ENCODE data around the gene RAD51B. TPM values are rescaled to one million over a fixed set of nuclear protein-coding genes. Genes with fewer than 3 reads are reported as not detected.

Gene RAD51B
- total RNA-seq, 1 experiment from 2014 or later, result 10.8 TPM

GRCh38 chr14:68446243-68447040, 626.9 kb downstream of the RAD51B start:
- no peak for TF ChIP-seq CTCF (conservative IDR thresholded peaks at IDR 0.05; ENCODE audit: low read depth, low read length)
- TF ChIP-seq EZH2phosphoT487 (IDR thresholded peaks at IDR 0.05; ENCODE audit: borderline replicate concordance, low read length), result no peak
- TF ChIP-seq EZH2 (IDR thresholded peaks at IDR 0.05; ENCODE audit: low read length, unreplicated experiment), result no peak
- Histone ChIP-seq H3K4me1 (ENCODE audit: insufficient read depth, low read length) (peaks cover 30% of the 10 kb centered on the region), H3F3A (ENCODE audit: low read length, unreplicated experiment) (no peaks in the 10 kb centered on the region), H2AFZ (ENCODE audit: low read length) (no peak overlapping the region), H3K9me2 (replicated peaks; ENCODE audit: low read length) (no peaks in the 10 kb centered on the region), H3K4me2 (ENCODE audit: low read length) (no peak overlapping the region), H4K20me1 (ENCODE audit: low read length) (no peaks in the 10 kb centered on the region), H3K79me2 (ENCODE audit: low read length) (no peaks in the 10 kb centered on the region), H3K9me3 (ENCODE audit: low read length) (no peaks in the 10 kb centered on the region), H3K27ac (ENCODE audit: low read length) (no peak overlapping the region), H3K9ac (ENCODE audit: low read length) (no peak overlapping the region), H3K36me3 (ENCODE audit: low read depth, low read length) (no peaks in the 10 kb centered on the region), H3K27me3 (ENCODE audit: low read length) (no peaks in the 10 kb centered on the region), H3K4me3 (ENCODE audit: low read length) (no peak overlapping the region)
- ATAC-seq (no peak), DNase-seq (peak; percentile 22)
- no TSS peak for BruUV-seq (replicated peaks)
- intact Hi-C loops (cut with micrococcal nuclease), result loop anchor here (5.0 kb wide), 1 partner anchor 504 kb away; no protein-coding TSS in a partner anchor
- CTCF ChIA-PET, result no interaction called here
- POLR2A ChIA-PET (ENCODE audit: unreplicated experiment), result no interaction called here

DNA sequence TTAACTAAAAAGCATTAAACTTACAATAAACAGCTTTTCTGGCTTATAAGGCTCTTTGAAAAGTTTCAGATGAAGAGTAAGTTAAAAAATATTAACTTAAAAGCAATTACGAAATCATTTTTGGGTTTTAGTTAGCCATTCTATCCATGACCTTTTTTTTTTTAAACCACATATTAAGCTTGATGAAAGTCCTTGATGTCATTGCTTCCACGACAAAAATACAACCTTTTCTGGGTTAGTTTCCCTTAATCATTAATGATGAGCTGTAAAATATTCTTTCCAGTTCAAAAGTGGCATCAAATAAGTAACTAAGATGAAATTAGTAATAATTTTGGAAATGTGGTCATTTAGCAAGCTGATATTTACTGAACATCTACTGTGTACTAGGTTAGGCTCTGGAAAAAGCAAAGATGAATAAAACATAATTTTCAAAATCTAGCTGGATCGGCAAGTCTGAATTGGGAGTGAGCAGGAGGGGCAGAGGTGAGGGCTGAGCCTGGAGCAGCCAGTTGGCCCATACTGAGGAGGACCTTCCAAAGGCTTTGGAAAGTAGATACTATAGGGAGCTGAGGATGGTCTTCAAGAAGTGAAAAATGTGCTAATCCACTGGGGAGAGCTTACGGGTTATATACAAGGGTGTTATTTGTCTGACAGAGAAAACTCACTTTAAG, 628.1 kb downstream of the RAD51B start:
- no peaks in the 10 kb centered on the region for H3F3A ChIP-seq (ENCODE audit: low read length, unreplicated experiment)
- H3K9me3 ChIP-seq (ENCODE audit: low read length), result no peaks in the 10 kb centered on the region
- no peaks in the 10 kb centered on the region for H4K20me1 ChIP-seq (ENCODE audit: low read length)
- no peaks in the 10 kb centered on the region for H3K36me3 ChIP-seq (ENCODE audit: low read depth, low read length)
- H3K4me1 ChIP-seq (ENCODE audit: insufficient read depth, low read length), result peaks cover 30% of the 10 kb centered on the region
- no peaks in the 10 kb centered on the region for H3K79me2 ChIP-seq (ENCODE audit: low read length)
- no peak overlapping the region for H2AFZ ChIP-seq (ENCODE audit: low read length)
- TF ChIP-seq CTCF (conservative IDR thresholded peaks at IDR 0.05; ENCODE audit: low read depth, low read length) (no peak), EZH2phosphoT487 (IDR thresholded peaks at IDR 0.05; ENCODE audit: borderline replicate concordance, low read length) (no peak), EZH2 (IDR thresholded peaks at IDR 0.05; ENCODE audit: low read length, unreplicated experiment) (no peak)
- H3K4me3 ChIP-seq (ENCODE audit: low read length), result no peak overlapping the region
- H3K27me3 ChIP-seq (ENCODE audit: low read length), result no peaks in the 10 kb centered on the region
- H3K27ac ChIP-seq (ENCODE audit: low read length), result no peak overlapping the region
- TSS peak; percentile 86 for BruUV-seq (replicated peaks)
- CTCF ChIA-PET, result interaction anchor here (0.5 to 0.6 kb wide), 3 partner anchors 55 to 235 kb away, joined by 3 to 4 read pairs (median 3); no protein-coding TSS in a partner anchor
- peak overlapping the region; percentile 0; the same call in 1 of the 2 replicates for H3K4me2 ChIP-seq (ENCODE audit: low read length)
- ATAC-seq (no peak; the same call in 1 of the 2 replicates), DNase-seq (no peak)
- intact Hi-C loops (cut with micrococcal nuclease), result loop anchor here (1.0 to 5.0 kb wide), 5 partner anchors 12 to 505 kb away; no protein-coding TSS in a partner anchor
- no peak overlapping the region for H3K9ac ChIP-seq (ENCODE audit: low read length)
- POLR2A ChIA-PET (ENCODE audit: unreplicated experiment), result interaction anchor here (0.5 to 0.6 kb wide), 2 partner anchors 209 to 345 kb away, joined by 3 to 39 read pairs; partner anchors contain the start of gene ZFP36L1
- H3K9me2 ChIP-seq (replicated peaks; ENCODE audit: low read length), result no peaks in the 10 kb centered on the region

Measured in PC-3 (cell line).